ENCODE results near the gene ZNF695.

Gene ZNF695

DNA sequence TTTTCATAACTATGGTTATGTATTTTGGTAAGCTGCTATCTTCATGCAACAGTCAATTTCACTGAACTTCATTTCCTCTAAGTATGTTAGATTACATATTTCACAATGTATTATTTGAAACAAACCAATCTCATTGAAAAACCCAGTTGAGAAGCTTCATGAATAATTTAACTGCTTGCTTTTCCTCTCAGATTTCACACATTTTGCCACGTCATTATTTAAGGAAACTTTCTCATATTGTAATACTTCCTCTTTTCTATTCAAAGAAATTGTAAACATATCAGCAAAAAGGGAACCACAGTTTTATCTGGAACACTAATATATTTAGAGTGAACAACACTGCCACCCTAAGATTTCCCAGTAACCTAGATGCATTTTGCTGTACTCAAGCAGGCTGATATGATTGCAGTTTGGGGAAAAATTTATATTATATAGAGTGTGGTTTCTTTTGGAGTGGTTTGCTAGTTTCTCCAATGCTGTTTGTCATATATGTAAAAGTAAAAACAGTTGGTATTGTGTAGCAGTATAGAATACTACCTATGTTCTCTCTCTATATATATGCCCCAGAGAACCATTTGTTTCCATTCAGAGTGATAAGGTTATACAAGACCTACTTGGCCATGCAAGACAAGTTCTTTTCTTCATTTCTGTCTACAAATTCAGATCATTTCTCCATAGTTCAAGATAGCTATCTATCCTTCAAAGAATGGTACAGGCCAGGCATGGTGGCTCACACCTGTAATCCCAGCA is 47.7 kb downstream of the ZNF695 start:
- no peak for DNase-seq (ENCODE audit: low spot score)

GRCh38 chr1:246954126-246954525 is 53.7 kb downstream of the ZNF695 start:
- no peak for DNase-seq (ENCODE audit: low spot score)

- no peak for DNase-seq (ENCODE audit: low spot score)
Observed at GRCh38 chr1:246951413-246951812, 56.4 kb downstream of the ZNF695 start.

DNA sequence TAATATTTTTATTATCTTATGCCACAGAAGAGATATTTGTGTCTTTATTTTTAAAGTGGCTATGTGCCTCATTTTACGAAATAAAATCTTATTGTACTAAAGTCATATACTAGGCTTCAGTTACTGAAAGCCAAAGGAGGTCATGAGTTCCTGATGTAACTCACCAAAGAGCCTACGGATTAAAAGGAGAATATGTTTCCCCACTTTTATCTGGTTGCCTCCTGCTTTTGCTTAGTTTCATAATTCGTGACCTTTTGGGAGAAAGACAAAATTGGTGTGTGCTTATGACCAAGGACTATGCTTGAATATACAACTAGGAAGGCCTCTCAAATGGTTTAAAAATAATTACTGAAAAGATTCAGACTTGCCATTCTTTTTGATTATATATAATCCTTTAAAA is 57.9 kb downstream of the ZNF695 start:
- DNase-seq (ENCODE audit: low spot score) = no peak

- DNase-seq (ENCODE audit: low spot score) = peak; percentile 20
Observed at GRCh38 chr1:246947255-246947654, 60.6 kb downstream of the ZNF695 start.

- no peak for DNase-seq (ENCODE audit: low spot score)
Observed at GRCh38 chr1:246946366-246946765, 61.5 kb downstream of the ZNF695 start.

All from AG08395 (cell line).